Stomach (tissue), 4 donors: ENCODE measurements around the gene SPATA21.

Experiments used
- CTCF ChIP-seq, 7 experiments: fragments of 450-650 bp in 4 of 7; fragments of 200-600 bp in 3 of 7; sonication (generic) in 3 of 7; IDR thresholded peaks; one replicate each; pipeline ENCODE4 v1.5.1; 2016 to 2019; ENCODE audit warnings: antibody characterized with exemption in 7 of 7, control low read depth in 2 of 7, mild to moderate bottlenecking in 1 of 7
- POLR2AphosphoS5 ChIP-seq, 3 donors: sonication (generic); formaldehyde crosslinking; IDR thresholded peaks; one replicate each; pipeline ENCODE4 v1.6.1; 2016; ENCODE audit warnings: antibody characterized with exemption in 3 of 3

- TF ChIP-seq POLR2AphosphoS5 (IDR thresholded peaks at IDR 0.05) (no peak), CTCF (IDR thresholded peaks at IDR 0.05) (no peak)
Measured at GRCh38 chr1:16484501-16484835, 47.2 kb upstream of the SPATA21 start.
